HepG2 (cell line): Measurements from ENCODE around the gene GPR62. TPM values are rescaled to one million over a fixed set of nuclear protein-coding genes. Genes with fewer than 3 reads are reported as not detected.

Experiments
- HNF4G ChIP-seq, 2 experiments: sonication (generic) in 1 of 2; formaldehyde crosslinking in 1 of 2; IDR thresholded peaks; 2 replicates each; pipeline versions ENCODE4 v1.4.0 to v1.6.1; 2011 to 2020; ENCODE audit warnings: borderline replicate concordance in 2 of 2, low read depth in 2 of 2, mild to moderate bottlenecking in 2 of 2, low read length in 1 of 2, missing genetic modification reagents in 1 of 2, moderate library complexity in 1 of 2
- JUNB ChIP-seq: sonication (generic); formaldehyde crosslinking; IDR thresholded peaks from 2 replicates; pipeline ENCODE4 v1.8.0; 2022; ENCODE audit warnings: missing genetic modification reagents, mild to moderate bottlenecking, borderline replicate concordance
- NFE2L1 ChIP-seq: sonication (generic); formaldehyde crosslinking; IDR thresholded peaks from 2 replicates; pipeline ENCODE4 v1.4.0; 2020; ENCODE audit warnings: missing genetic modification reagents, mild to moderate bottlenecking, borderline replicate concordance
- RERE ChIP-seq: IDR thresholded peaks from 2 replicates; pipeline ENCODE4 v1.6.1; 2016; ENCODE audit warnings: low read depth, missing genetic modification reagents, missing compliant biosample characterization
- SOX5 ChIP-seq: IDR thresholded peaks from 2 replicates; pipeline ENCODE4 v1.6.1; 2016; ENCODE audit warnings: borderline replicate concordance
- SRSF4 ChIP-seq: fragments of 200-400 bp; formaldehyde crosslinking; IDR thresholded peaks from one replicate; pipeline ENCODE4 v1.6.1; 2018; ENCODE audit warnings: mild to moderate bottlenecking, low read depth, low read length, moderate library complexity; ENCODE audit not compliant: poor library complexity, severe bottlenecking
- TEAD3 ChIP-seq: optimal IDR thresholded peaks from 2 replicates; pipeline ENCODE3; 2016; ENCODE audit warnings: borderline replicate concordance
- ZC3H4 ChIP-seq: sonication (generic); formaldehyde crosslinking; IDR thresholded peaks from 2 replicates; pipeline ENCODE4 v1.4.0; 2020; ENCODE audit warnings: missing genetic modification reagents, borderline replicate concordance
- ZMYM4 ChIP-seq: sonication (generic); formaldehyde crosslinking; IDR thresholded peaks from 2 replicates; pipeline ENCODE4 v1.8.1; 2023; ENCODE audit warnings: mild to moderate bottlenecking, missing genetic modification reagents
- ZNF333 ChIP-seq: sonication (generic); formaldehyde crosslinking; IDR thresholded peaks from 2 replicates; pipeline ENCODE4 v1.4.0; 2020; ENCODE audit warnings: mild to moderate bottlenecking, missing genetic modification reagents, borderline replicate concordance
- ZNF790 ChIP-seq: sonication (generic); formaldehyde crosslinking; IDR thresholded peaks from 2 replicates; pipeline ENCODE4 v1.8.0; 2022; ENCODE audit warnings: missing genetic modification reagents, mild to moderate bottlenecking, borderline replicate concordance
- ZSCAN12 ChIP-seq: sonication (generic); formaldehyde crosslinking; IDR thresholded peaks from 2 replicates; pipeline ENCODE4 v1.9.0; 2021; ENCODE audit warnings: mild to moderate bottlenecking, missing genetic modification reagents
- polyA plus RNA-seq, 8 experiments: library from polyadenylated mRNA; depleted of rRNA in 3 of 8; stranded (reverse) in 7 of 8; unstranded in 1 of 8; fragments of >200 nt; fragmentation: Illumina TruSeq in 4 of 8; extraction: Trizol in 4 of 8; gene quantifications; 2 replicates each; pipeline versions ENCODE4 v1.2.1 to v1.2.3, GENCODE V29; 2011 to 2016; ENCODE audit warnings: low read depth in 4 of 8, missing spikeins in 1 of 8, mixed read lengths in 1 of 8; ENCODE audit not compliant: insufficient read depth in 1 of 8
- total RNA-seq, 5 experiments: library from RNA; depleted of rRNA; stranded (reverse); fragments of >200 nt; fragmentation: Illumina TruSeq; extraction: Trizol; gene quantifications; 2 replicates each; pipeline ENCODE4 v1.2.3, GENCODE V29; 2016; ENCODE audit warnings: low read depth in 1 of 5
- TF ChIP-seq, protein P1 (sequence below), 2 experiments: fragments of 450-650 bp in 1 of 2; sonication (generic) in 1 of 2; formaldehyde crosslinking in 1 of 2; IDR thresholded peaks; 2 replicates each; pipeline versions ENCODE4 v1.6.1 to v1.8.0; 2016 to 2022; ENCODE audit warnings: antibody characterized with exemption in 1 of 2, mild to moderate bottlenecking in 1 of 2, missing genetic modification reagents in 1 of 2

GPR62 gene
- total and polyA plus RNA-seq, 2 of the 13 experiments (the other 11 are each of a cell fraction or from before 2014, with no cell fraction given), result not detected

- TF ChIP-seq, protein P1, sequence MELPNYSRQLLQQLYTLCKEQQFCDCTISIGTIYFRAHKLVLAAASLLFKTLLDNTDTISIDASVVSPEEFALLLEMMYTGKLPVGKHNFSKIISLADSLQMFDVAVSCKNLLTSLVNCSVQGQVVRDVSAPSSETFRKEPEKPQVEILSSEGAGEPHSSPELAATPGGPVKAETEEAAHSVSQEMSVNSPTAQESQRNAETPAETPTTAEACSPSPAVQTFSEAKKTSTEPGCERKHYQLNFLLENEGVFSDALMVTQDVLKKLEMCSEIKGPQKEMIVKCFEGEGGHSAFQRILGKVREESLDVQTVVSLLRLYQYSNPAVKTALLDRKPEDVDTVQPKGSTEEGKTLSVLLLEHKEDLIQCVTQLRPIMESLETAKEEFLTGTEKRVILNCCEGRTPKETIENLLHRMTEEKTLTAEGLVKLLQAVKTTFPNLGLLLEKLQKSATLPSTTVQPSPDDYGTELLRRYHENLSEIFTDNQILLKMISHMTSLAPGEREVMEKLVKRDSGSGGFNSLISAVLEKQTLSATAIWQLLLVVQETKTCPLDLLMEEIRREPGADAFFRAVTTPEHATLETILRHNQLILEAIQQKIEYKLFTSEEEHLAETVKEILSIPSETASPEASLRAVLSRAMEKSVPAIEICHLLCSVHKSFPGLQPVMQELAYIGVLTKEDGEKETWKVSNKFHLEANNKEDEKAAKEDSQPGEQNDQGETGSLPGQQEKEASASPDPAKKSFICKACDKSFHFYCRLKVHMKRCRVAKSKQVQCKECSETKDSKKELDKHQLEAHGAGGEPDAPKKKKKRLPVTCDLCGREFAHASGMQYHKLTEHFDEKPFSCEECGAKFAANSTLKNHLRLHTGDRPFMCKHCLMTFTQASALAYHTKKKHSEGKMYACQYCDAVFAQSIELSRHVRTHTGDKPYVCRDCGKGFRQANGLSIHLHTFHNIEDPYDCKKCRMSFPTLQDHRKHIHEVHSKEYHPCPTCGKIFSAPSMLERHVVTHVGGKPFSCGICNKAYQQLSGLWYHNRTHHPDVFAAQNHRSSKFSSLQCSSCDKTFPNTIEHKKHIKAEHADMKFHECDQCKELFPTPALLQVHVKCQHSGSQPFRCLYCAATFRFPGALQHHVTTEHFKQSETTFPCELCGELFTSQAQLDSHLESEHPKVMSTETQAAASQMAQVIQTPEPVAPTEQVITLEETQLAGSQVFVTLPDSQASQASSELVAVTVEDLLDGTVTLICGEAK (IDR thresholded peaks at IDR 0.05), result no peak
- TF ChIP-seq, protein P1 (CRISPR knock-in tag; IDR thresholded peaks at IDR 0.05), result no peak
- TF ChIP-seq RERE (CRISPR knock-in tag), result no peak
- 0 out of 2 replicates have a peak, but pooled peaks have one; percentile 19 for TF ChIP-seq ZNF790 (CRISPR knock-in tag)
- 0 out of 2 replicates have a peak, but pooled peaks have one; percentile 24 for TF ChIP-seq ZMYM4 (CRISPR knock-in tag)
- TF ChIP-seq JUNB (CRISPR knock-in tag), result no peak
- 0 out of 2 replicates have a peak, but pooled peaks have one; percentile 13 for TF ChIP-seq ZC3H4 (CRISPR knock-in tag)
- TF ChIP-seq NFE2L1 (CRISPR knock-in tag), result no peak
- peak; percentile 10 for TF ChIP-seq TEAD3 (CRISPR knock-in tag)
- no peak for TF ChIP-seq HNF4G (IDR thresholded peaks at IDR 0.05; ENCODE audit: borderline replicate concordance, low read depth, low read length)
- TF ChIP-seq HNF4G (CRISPR knock-in tag; IDR thresholded peaks at IDR 0.05; ENCODE audit: borderline replicate concordance, low read depth), result no peak
- no peak for TF ChIP-seq SRSF4
- no peak for TF ChIP-seq ZNF333 (CRISPR knock-in tag)
- TF ChIP-seq SOX5, result no peak
- no peak for TF ChIP-seq ZSCAN12 (CRISPR knock-in tag)
Observed at GRCh38 chr3:51975852-51976549, 20.8 kb downstream of the GPR62 start (continued).
